Head of caudate nucleus (tissue), 42 donors: ENCODE results near the gene AFAP1L1.

Experiments
- DNase-seq, 42 donors: peaks; one replicate each; pipeline versions ENCODE4 v3.0.0 to v3.0.0-alpha.2; 2020 to 2021; ENCODE audit warnings: mixed read lengths in 7 of 42
- intact Hi-C: fragments of 100-400 bp; cut with DNase I; formaldehyde crosslinking; loops from one replicate; pipeline ENCODE4 v1.15.0; 2022

Gene AFAP1L1

GRCh38 chr5:149326611-149327010 lies 55.0 kb downstream of the AFAP1L1 start:
- intact Hi-C loops = no loop called here
- DNase-seq = no peak

- DNase-seq = no peak
Measured at GRCh38 chr5:149328177-149328576, 56.5 kb downstream of the AFAP1L1 start.

GRCh38 chr5:149333711-149334443 lies 62.2 kb downstream of the AFAP1L1 start:
- intact Hi-C loops = no loop called here
- no peak for DNase-seq

More at GRCh38 chr5:149328177-149328576, 56.5 kb downstream of the AFAP1L1 start:
- intact Hi-C loops = no loop called here

GRCh38 chr5:149337736-149338135 lies 66.1 kb downstream of the AFAP1L1 start:
- no peak for DNase-seq
- intact Hi-C loops = no loop called here

GRCh38 chr5:149338364-149338763 lies 66.7 kb downstream of the AFAP1L1 start:
- intact Hi-C loops = no loop called here
- no peak for DNase-seq

- intact Hi-C loops = no loop called here
Measured at GRCh38 chr5:149340920-149341319, 69.3 kb downstream of the AFAP1L1 start.

GRCh38 chr5:149341876-149342275 lies 70.2 kb downstream of the AFAP1L1 start:
- DNase-seq = no peak
- intact Hi-C loops = no loop called here

More at GRCh38 chr5:149340920-149341319, 69.3 kb downstream of the AFAP1L1 start:
- no peak for DNase-seq

GRCh38 chr5:149344151-149344550 lies 72.5 kb downstream of the AFAP1L1 start:
- intact Hi-C loops = no loop called here
- no peak for DNase-seq

- peak; percentile 91 to 98 (median 96) for DNase-seq
- intact Hi-C loops = no loop called here
Measured at GRCh38 chr5:149345147-149345891, 73.7 kb downstream of the AFAP1L1 start, which contains the start of gene GRPEL2. TSS of gene GRPEL2 (plus strand) at chr5:149345499. CDS start at chr5:149345540, 41 bp downstream.

- intact Hi-C loops = no loop called here
- peak in 9 of 42 donors; percentile 17 to 50 (median 34) for DNase-seq
Measured at GRCh38 chr5:149345892-149346222, 74.2 kb downstream of the AFAP1L1 start.

GRCh38 chr5:149348518-149348917 lies 76.9 kb downstream of the AFAP1L1 start:
- no peak for DNase-seq
- intact Hi-C loops = no loop called here

- DNase-seq = no peak
- intact Hi-C loops = no loop called here
Measured at GRCh38 chr5:149349382-149349781, 77.7 kb downstream of the AFAP1L1 start.

- intact Hi-C loops = no loop called here
- no peak for DNase-seq
Measured at GRCh38 chr5:149352169-149352568, 80.5 kb downstream of the AFAP1L1 start.

GRCh38 chr5:149353911-149354310 lies 82.3 kb downstream of the AFAP1L1 start:
- no peak for DNase-seq
- intact Hi-C loops = no loop called here

GRCh38 chr5:149355688-149356087 lies 84.0 kb downstream of the AFAP1L1 start:
- intact Hi-C loops = no loop called here
- DNase-seq = no peak

- intact Hi-C loops = no loop called here
- DNase-seq = no peak
Measured at GRCh38 chr5:149356391-149356790, 84.7 kb downstream of the AFAP1L1 start.

- intact Hi-C loops = no loop called here
Measured at GRCh38 chr5:149357370-149358293, 86.0 kb downstream of the AFAP1L1 start, which contains the start of gene PCYOX1L. TSS of gene PCYOX1L (plus strand) at chr5:149358046. CDS start at chr5:149358069, 23 bp downstream.

GRCh38 chr5:149358294-149358651 lies 86.6 kb downstream of the AFAP1L1 start:
- intact Hi-C loops = no loop called here
- peak in 39 of 42 donors; percentile 13 to 78 (median 50) for DNase-seq

More at GRCh38 chr5:149357370-149358293, 86.0 kb downstream of the AFAP1L1 start, which contains the start of gene PCYOX1L:
- peak; percentile 93 to 100 (median 98) for DNase-seq

GRCh38 chr5:149358868-149359495 lies 87.3 kb downstream of the AFAP1L1 start:
- DNase-seq = peak in 8 of 42 donors; percentile 11 to 43 (median 21)
- intact Hi-C loops = no loop called here
